B cell (primary cell): ENCODE data around the gene LRTM1. TPM values are rescaled to one million over a fixed set of nuclear protein-coding genes. Genes with fewer than 3 reads are reported as not detected.

Experiments used
- ATAC-seq: fragments of 200-7000 bp; cut with Tn5 transposase; one replicate; pipeline ENCODE4 v1.10.0; 2021; ENCODE audit warnings: low read depth, mild to moderate bottlenecking, moderate number of reproducible peaks, moderate library complexity
- CTCF ChIA-PET: fragments of 350-600 bp; sonication (Branson Sonifier 250); formaldehyde crosslinking; loops from one replicate; lab custom pipeline; 2021; ENCODE audit warnings: antibody characterized with exemption, inconsistent platforms; lab: Charles Lee
- POLR2A ChIA-PET: fragments of 350-600 bp; sonication (Branson Sonifier 250); formaldehyde crosslinking; loops from one replicate; lab custom pipeline; 2021; ENCODE audit warnings: antibody characterized with exemption; lab: Charles Lee
- DNase-seq: peaks from one replicate; pipeline ENCODE4 v3.0.0; 2013
- H2AFZ ChIP-seq: 2 replicates; pipeline ENCODE4 v1.6.1; 2012; ENCODE audit warnings: mild to moderate bottlenecking, low read depth, low read length; ENCODE audit not compliant: insufficient read depth, poor library complexity, severe bottlenecking
- H3K27ac ChIP-seq, 2 donors: 1 replicate in 1 of 2; 2 replicates in 1 of 2; pipeline ENCODE4 v1.5.1; 2012 to 2013; ENCODE audit warnings: low read length in 2 of 2, mild to moderate bottlenecking in 2 of 2, moderate library complexity in 1 of 2
- H3K27me3 ChIP-seq, 4 experiments: fragments of 200-600 bp in 1 of 4; sonication (generic) in 1 of 4; replicated peaks in 1 of 4; 1 replicate in 2 of 4; 2 replicates in 2 of 4; pipeline versions ENCODE4 v1.6.1 to v1.7.0; 2013 to 2016; ENCODE audit warnings: low read length in 3 of 4, mild to moderate bottlenecking in 2 of 4, mixed read lengths in 1 of 4, moderate library complexity in 1 of 4; ENCODE audit not compliant: insufficient read depth in 4 of 4, control insufficient read depth in 3 of 4; ENCODE audit errors: control extremely low read depth in 1 of 4
- H3K36me3 ChIP-seq, 2 experiments: replicated peaks in 1 of 2; 1 replicate in 1 of 2; 2 replicates in 1 of 2; pipeline versions ENCODE4 v1.6.1 to v1.7.1; 2013; ENCODE audit warnings: low read length in 1 of 2; ENCODE audit not compliant: insufficient read depth in 2 of 2, control insufficient read depth in 1 of 2; ENCODE audit errors: control extremely low read depth in 1 of 2, extremely low read depth in 1 of 2
- H3K4me1 ChIP-seq, 2 donors: fragments of 200-600 bp in 1 of 2; sonication (generic) in 1 of 2; 1 replicate in 1 of 2; 2 replicates in 1 of 2; pipeline versions ENCODE4 v1.5.1 to v1.6.1; 2013 to 2017; ENCODE audit warnings: low read length in 2 of 2; ENCODE audit not compliant: control insufficient read depth in 2 of 2, insufficient read depth in 2 of 2
- H3K4me2 ChIP-seq: replicated peaks from 2 replicates; pipeline ENCODE3; 2012; ENCODE audit warnings: mild to moderate bottlenecking, low read depth, low read length; ENCODE audit not compliant: poor library complexity, severe bottlenecking
- H3K4me3 ChIP-seq, 5 experiments: fragments of 200-600 bp in 1 of 5; sonication (generic) in 1 of 5; 1 replicate in 3 of 5; 2 replicates in 2 of 5; pipeline versions ENCODE4 v1.5.1 to v1.7.0; 2011 to 2016; ENCODE audit warnings: low read length in 4 of 5, mild to moderate bottlenecking in 4 of 5, low read depth in 2 of 5, control low read depth in 1 of 5, moderate library complexity in 1 of 5; ENCODE audit not compliant: insufficient read depth in 1 of 5; ENCODE audit errors: control extremely low read depth in 1 of 5, extremely low read depth in 1 of 5
- H3K79me2 ChIP-seq: fragments of 200-600 bp; sonication (generic); one replicate; pipeline ENCODE4 v1.6.0; 2016; ENCODE audit warnings: low read length; ENCODE audit not compliant: control insufficient read depth, insufficient read depth
- H3K9ac ChIP-seq: fragments of 200-600 bp; sonication (generic); 2 replicates; pipeline ENCODE4 v1.6.1; 2017; ENCODE audit warnings: mild to moderate bottlenecking, low read length, moderate library complexity
- H3K9me3 ChIP-seq, 3 donors: one replicate each; pipeline versions ENCODE4 v1.6.1 to v1.7.1; 2013; ENCODE audit warnings: low read length in 2 of 3; ENCODE audit not compliant: control insufficient read depth in 2 of 3, insufficient read depth in 1 of 3; ENCODE audit errors: control extremely low read depth in 1 of 3
- H4K20me1 ChIP-seq: 2 replicates; pipeline ENCODE4 v1.6.0; 2012; ENCODE audit warnings: mild to moderate bottlenecking, low read length; ENCODE audit not compliant: insufficient read depth, control insufficient read depth, poor library complexity, severe bottlenecking
- H3K27ac Mint-ChIP-seq: one replicate; pipeline ENCODE4 v1.8.0; 2021; ENCODE audit warnings: mixed read lengths
- H3K27me3 Mint-ChIP-seq: one replicate; pipeline ENCODE4 v1.8.0; 2021; ENCODE audit warnings: mixed read lengths
- H3K4me1 Mint-ChIP-seq: one replicate; pipeline ENCODE4 v1.8.0; 2021; ENCODE audit warnings: mixed read lengths
- H3K4me3 Mint-ChIP-seq: one replicate; pipeline ENCODE4 v1.8.0; 2021; ENCODE audit warnings: mixed read lengths
- H3K9me3 Mint-ChIP-seq: one replicate; pipeline ENCODE4 v1.8.0; 2022; ENCODE audit warnings: mixed read lengths; ENCODE audit not compliant: insufficient read depth
- EZH2 ChIP-seq: IDR thresholded peaks from 2 replicates; pipeline ENCODE4 v1.6.1; 2012; ENCODE audit warnings: borderline replicate concordance, low read depth, mild to moderate bottlenecking, moderate library complexity, low read length; ENCODE audit not compliant: insufficient read depth, poor library complexity, severe bottlenecking
- WGBS: methylation state at CpG from one replicate; pipeline ENCODE4 v1.1.5; 2013; ENCODE audit warnings: missing lambda C conversion rate; ENCODE audit not compliant: insufficient coverage; 5-methylcytosine and 5-hydroxymethylcytosine counted together
- intact Hi-C: fragments of 100-400 bp; cut with micrococcal nuclease; formaldehyde crosslinking; loops from one replicate; pipeline ENCODE4 v1.10.0; 2022
- polyA minus RNA-seq: library from RNA; depleted of rRNA, polyadenylated mRNA; stranded (reverse); fragments of >200 nt; gene quantifications from 2 replicates; pipeline ENCODE4 v1.2.3, GENCODE V29; 2012
- polyA plus RNA-seq: library from polyadenylated mRNA; depleted of rRNA; stranded (reverse); fragments of >200 nt; gene quantifications from 2 replicates; pipeline ENCODE4 v1.2.3, GENCODE V29; 2012
- total RNA-seq, 2 donors: library from RNA; stranded (reverse); fragments of 120-200 nt in 1 of 2; gene quantifications; 1 replicate in 1 of 2; 2 replicates in 1 of 2; pipeline versions ENCODE4 v1.2.3 to v1.2.4, GENCODE V29; 2013 to 2022
- TF ChIP-seq, protein P1 (sequence below): fragments of 200-600 bp; IDR thresholded peaks from one replicate; pipeline ENCODE4 v1.8.0; 2022; ENCODE audit warnings: antibody characterized with exemption, mild to moderate bottlenecking

Gene LRTM1
- total RNA-seq (not detected in 2 replicates), polyA plus RNA-seq (not detected in 2 replicates), polyA minus RNA-seq (not detected in 2 replicates)
- 2.4 TPM for total RNA-seq (2013)

DNA sequence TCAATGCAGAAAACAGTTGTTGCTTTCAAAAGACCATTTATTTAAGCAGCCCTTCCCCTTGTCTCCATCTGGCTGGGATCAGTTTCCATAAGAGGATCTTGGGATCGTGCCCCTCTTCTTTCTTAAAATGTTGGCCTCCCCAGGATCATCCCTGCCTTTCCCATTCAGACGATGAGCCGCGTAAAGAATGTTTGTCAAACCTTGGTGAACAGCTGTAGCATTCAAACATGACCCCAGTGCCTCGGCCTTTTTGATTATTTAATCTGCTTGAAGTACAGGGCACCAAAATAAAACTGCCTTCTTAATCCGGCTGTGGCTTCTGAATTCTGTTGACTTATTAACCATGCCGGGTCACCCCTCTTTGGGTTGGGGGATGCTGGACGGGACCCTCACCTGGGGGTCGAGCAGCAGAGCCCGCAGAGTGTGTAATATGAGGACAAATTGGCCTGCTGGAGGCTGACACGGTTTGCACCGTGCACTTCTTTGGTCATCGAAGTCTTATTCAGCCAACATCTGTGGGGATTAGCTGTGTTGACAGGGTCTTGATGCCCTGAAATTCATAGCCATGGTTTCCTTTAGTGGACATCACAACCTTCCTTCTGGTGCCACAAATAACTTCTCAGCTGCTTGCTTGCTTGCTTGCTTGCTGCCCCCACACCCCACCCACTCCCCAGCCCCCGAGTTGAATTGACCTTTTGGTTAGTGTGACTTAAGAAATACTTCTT is at the start of gene LRTM1:
TSS of gene LRTM1 (minus strand) at position 14 of the 725 bp plus-strand sequence. CDS start 148 bp downstream, outside the sequence.
- Histone ChIP-seq H3K36me3 (no peaks in the 10 kb centered on the region), H4K20me1 (no peaks in the 10 kb centered on the region)

DNA sequence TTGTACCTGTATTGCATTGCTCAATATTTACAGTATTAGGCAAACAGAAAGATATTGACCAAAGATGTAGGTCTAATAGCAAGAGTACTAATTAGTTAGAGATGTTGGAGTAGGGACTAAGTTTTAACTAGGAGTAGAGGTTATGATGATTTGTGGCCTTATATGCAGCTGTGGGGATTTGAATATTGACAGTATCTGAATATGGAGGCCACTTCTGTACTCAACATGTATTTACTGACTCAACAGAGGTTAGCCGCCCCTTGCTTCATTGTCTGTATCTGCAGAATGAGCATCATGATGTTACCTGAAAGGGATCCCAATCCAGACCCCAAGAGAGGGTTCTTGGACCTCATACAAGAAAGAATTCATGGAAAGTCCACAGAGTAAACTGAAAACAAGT is 49.6 kb upstream of the LRTM1 start:
- Mint-ChIP-seq H3K4me1 (no peaks in the 10 kb centered on the region), H3K27me3 (no peaks in the 10 kb centered on the region), H3K9me3 (no peaks in the 10 kb centered on the region), H3K4me3 (no peak overlapping the region), H3K27ac (no peak overlapping the region)
- Histone ChIP-seq H3K4me1 (no peaks in the 10 kb centered on the region), H3K27ac (no peak overlapping the region), H4K20me1 (no peaks in the 10 kb centered on the region), H3K4me2 (no peak overlapping the region), H3K36me3 (no peaks in the 10 kb centered on the region), H3K9me3 (peaks cover 0 to 9% (median 0%) of the 10 kb centered on the region in 3 donors), H3K27me3 (no peaks in the 10 kb centered on the region), H3K9ac (no peak overlapping the region), H3K79me2 (no peaks in the 10 kb centered on the region), H3K4me3 (no peak overlapping the region), H2AFZ (no peak overlapping the region)
- intact Hi-C loops: no loop called here
- POLR2A ChIA-PET: no interaction called here
- no peak for DNase-seq
- no peak for ATAC-seq
- CTCF ChIA-PET: no interaction called here
- no CpG with 5 or more reads among the region's 1 CpG for WGBS
- no peak for TF ChIP-seq EZH2
- TF ChIP-seq, protein P1, sequence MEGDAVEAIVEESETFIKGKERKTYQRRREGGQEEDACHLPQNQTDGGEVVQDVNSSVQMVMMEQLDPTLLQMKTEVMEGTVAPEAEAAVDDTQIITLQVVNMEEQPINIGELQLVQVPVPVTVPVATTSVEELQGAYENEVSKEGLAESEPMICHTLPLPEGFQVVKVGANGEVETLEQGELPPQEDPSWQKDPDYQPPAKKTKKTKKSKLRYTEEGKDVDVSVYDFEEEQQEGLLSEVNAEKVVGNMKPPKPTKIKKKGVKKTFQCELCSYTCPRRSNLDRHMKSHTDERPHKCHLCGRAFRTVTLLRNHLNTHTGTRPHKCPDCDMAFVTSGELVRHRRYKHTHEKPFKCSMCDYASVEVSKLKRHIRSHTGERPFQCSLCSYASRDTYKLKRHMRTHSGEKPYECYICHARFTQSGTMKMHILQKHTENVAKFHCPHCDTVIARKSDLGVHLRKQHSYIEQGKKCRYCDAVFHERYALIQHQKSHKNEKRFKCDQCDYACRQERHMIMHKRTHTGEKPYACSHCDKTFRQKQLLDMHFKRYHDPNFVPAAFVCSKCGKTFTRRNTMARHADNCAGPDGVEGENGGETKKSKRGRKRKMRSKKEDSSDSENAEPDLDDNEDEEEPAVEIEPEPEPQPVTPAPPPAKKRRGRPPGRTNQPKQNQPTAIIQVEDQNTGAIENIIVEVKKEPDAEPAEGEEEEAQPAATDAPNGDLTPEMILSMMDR: no peak

More for the DNA sequence above, at the start of gene LRTM1:
- Histone ChIP-seq H3K4me3 (no peak within 1 kb of the TSS), H2AFZ (no peak within 1 kb of the TSS), H3K4me1 (no peaks in the 10 kb centered on the region), H3K9me3 (no peaks in the 10 kb centered on the region), H3K9ac (no peak within 1 kb of the TSS), H3K27ac (no peak within 1 kb of the TSS), H3K27me3 (no peaks in the 10 kb centered on the region), H3K79me2 (no peaks in the 10 kb centered on the region), H3K4me2 (no peak within 1 kb of the TSS)
- ChIA-PET CTCF (no interaction called here), POLR2A (no interaction called here)
- no peak for ATAC-seq
- no peaks in the 10 kb centered on the region for H3K9me3 Mint-ChIP-seq
- intact Hi-C loops: no loop called here
- no peaks in the 10 kb centered on the region for H3K27me3 Mint-ChIP-seq
- no peaks in the 10 kb centered on the region for H3K4me1 Mint-ChIP-seq
- WGBS: 93% methylated on average over 8 of the region's 14 CpGs
- H3K4me3 Mint-ChIP-seq: no peak within 1 kb of the TSS
- no peak for DNase-seq
- TF ChIP-seq, protein P1: no peak
- TF ChIP-seq EZH2: no peak
- H3K27ac Mint-ChIP-seq: no peak within 1 kb of the TSS
